ENCODE measurements around the gene TUBGCP6.

GRCh38 chr22:50178471-50178864 lies 66.4 kb downstream of the TUBGCP6 start:
- TF ChIP-seq EZH2phosphoT487 (IDR thresholded peaks at IDR 0.05; ENCODE audit: borderline replicate concordance, low read length) (no peak), CTCF (IDR thresholded peaks at IDR 0.05; ENCODE audit: low read depth, low read length, poor library complexity, severe bottlenecking) (no peak)
